Measurements from ENCODE around the gene MAX. TPM values are rescaled to one million over a fixed set of nuclear protein-coding genes. Genes with fewer than 3 reads are reported as not detected.

Gene MAX
- total and polyA plus RNA-seq, 2 of the 13 experiments (the other 11 are each of a cell fraction or from before 2014, with no cell fraction given) = 28.5 to 29.3 TPM

DNA sequence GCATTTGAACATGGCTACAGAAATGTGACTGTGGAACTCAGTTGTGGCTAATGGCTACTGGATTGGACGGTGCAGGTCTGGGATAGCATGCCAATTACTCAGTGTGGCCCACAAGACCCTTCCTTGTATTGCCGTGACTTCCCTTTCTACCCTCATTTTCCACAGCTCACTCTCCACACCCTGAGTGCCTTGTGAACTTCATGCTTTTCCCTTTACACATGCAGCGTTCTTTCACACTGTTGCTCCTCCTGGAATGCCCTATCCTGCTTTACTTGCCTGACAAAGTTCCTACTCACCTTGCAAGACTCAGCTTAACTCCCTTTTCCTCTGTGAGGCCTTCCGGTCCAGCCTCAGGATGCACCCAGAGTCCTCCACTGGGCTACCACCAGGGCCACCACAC is 46.8 kb upstream of the MAX start:
- BruUV-seq (replicated peaks) = no TSS peak
- FAIRE-seq (no peak), DNase-seq (ENCODE audit: low spot score) (no peak), ATAC-seq (no peak)
- no peaks in the 10 kb centered on the region for H3K79me2 ChIP-seq (ENCODE audit: insufficient read depth, low read length)
- no peaks in the 10 kb centered on the region for H3K9me3 ChIP-seq (ENCODE audit: low read length)
- POLR2A ChIA-PET = no interaction called here
- H3K4me2 ChIP-seq (ENCODE audit: low read depth, low read length) = no peak overlapping the region
- peaks cover 2 to 12% of the 10 kb centered on the region in 2 experiments; a peak in 4 of 5 replicates for H3K27me3 ChIP-seq (ENCODE audit: control insufficient read depth in 1 of 2, insufficient read depth in 2 of 2, low read length in 2 of 2)
- no peak for TF ChIP-seq TCF7 (IDR thresholded peaks at IDR 0.05; ENCODE audit: low read depth)
- no peak for TF ChIP-seq HNRNPL (IDR thresholded peaks at IDR 0.05; ENCODE audit: low read depth, low read length)
- no peak for TF ChIP-seq ZFP36 (IDR thresholded peaks at IDR 0.05; ENCODE audit: borderline replicate concordance, low read depth, low read length, partially characterized antibody)
- TF ChIP-seq ZNF468 (CRISPR knock-in tag; IDR thresholded peaks at IDR 0.05) = no peak
- no peak for TF ChIP-seq WIZ (CRISPR knock-in tag; IDR thresholded peaks at IDR 0.05)
- no peak for TF ChIP-seq SRSF9 (IDR thresholded peaks at IDR 0.05; ENCODE audit: borderline replicate concordance, insufficient read depth, low read depth, low read length, poor library complexity, severe bottlenecking)
- TF ChIP-seq, protein P1, sequence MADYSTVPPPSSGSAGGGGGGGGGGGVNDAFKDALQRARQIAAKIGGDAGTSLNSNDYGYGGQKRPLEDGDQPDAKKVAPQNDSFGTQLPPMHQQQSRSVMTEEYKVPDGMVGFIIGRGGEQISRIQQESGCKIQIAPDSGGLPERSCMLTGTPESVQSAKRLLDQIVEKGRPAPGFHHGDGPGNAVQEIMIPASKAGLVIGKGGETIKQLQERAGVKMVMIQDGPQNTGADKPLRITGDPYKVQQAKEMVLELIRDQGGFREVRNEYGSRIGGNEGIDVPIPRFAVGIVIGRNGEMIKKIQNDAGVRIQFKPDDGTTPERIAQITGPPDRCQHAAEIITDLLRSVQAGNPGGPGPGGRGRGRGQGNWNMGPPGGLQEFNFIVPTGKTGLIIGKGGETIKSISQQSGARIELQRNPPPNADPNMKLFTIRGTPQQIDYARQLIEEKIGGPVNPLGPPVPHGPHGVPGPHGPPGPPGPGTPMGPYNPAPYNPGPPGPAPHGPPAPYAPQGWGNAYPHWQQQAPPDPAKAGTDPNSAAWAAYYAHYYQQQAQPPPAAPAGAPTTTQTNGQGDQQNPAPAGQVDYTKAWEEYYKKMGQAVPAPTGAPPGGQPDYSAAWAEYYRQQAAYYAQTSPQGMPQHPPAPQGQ (CRISPR knock-in tag; IDR thresholded peaks at IDR 0.05; ENCODE audit: borderline replicate concordance) = no peak
- TF ChIP-seq, protein P2, sequence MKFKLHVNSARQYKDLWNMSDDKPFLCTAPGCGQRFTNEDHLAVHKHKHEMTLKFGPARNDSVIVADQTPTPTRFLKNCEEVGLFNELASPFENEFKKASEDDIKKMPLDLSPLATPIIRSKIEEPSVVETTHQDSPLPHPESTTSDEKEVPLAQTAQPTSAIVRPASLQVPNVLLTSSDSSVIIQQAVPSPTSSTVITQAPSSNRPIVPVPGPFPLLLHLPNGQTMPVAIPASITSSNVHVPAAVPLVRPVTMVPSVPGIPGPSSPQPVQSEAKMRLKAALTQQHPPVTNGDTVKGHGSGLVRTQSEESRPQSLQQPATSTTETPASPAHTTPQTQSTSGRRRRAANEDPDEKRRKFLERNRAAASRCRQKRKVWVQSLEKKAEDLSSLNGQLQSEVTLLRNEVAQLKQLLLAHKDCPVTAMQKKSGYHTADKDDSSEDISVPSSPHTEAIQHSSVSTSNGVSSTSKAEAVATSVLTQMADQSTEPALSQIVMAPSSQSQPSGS (CRISPR knock-in tag; IDR thresholded peaks at IDR 0.05) = no peak
- TF ChIP-seq JUND (CRISPR knock-in tag; IDR thresholded peaks at IDR 0.05) = no peak
- no peak for TF ChIP-seq NR2F6 (IDR thresholded peaks at IDR 0.05)
- TF ChIP-seq NR2F6 (CRISPR knock-in tag; IDR thresholded peaks at IDR 0.05) = no peak
- TF ChIP-seq SNAPC2 (CRISPR knock-in tag; IDR thresholded peaks at IDR 0.05) = no peak
- no peak for TF ChIP-seq MBD4 (IDR thresholded peaks at IDR 0.05; ENCODE audit: borderline replicate concordance, low read length)
- TF ChIP-seq ATF7 (IDR thresholded peaks at IDR 0.05) = no peak
- no peak for TF ChIP-seq ATF7 (CRISPR knock-in tag; IDR thresholded peaks at IDR 0.05)
- TF ChIP-seq SP140L (CRISPR knock-in tag; IDR thresholded peaks at IDR 0.05; ENCODE audit: borderline replicate concordance) = no peak
- TF ChIP-seq, protein P3, sequence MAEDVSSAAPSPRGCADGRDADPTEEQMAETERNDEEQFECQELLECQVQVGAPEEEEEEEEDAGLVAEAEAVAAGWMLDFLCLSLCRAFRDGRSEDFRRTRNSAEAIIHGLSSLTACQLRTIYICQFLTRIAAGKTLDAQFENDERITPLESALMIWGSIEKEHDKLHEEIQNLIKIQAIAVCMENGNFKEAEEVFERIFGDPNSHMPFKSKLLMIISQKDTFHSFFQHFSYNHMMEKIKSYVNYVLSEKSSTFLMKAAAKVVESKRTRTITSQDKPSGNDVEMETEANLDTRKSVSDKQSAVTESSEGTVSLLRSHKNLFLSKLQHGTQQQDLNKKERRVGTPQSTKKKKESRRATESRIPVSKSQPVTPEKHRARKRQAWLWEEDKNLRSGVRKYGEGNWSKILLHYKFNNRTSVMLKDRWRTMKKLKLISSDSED (CRISPR knock-in tag; IDR thresholded peaks at IDR 0.05) = no peak
- no peaks in the 10 kb centered on the region for H4K20me1 ChIP-seq (ENCODE audit: insufficient read depth, low read length)
- CTCF ChIA-PET (ENCODE audit: low intra/inter-chr PET ratio, low total read pairs) = no interaction called here
- no peak overlapping the region for H3K9ac ChIP-seq (ENCODE audit: insufficient read depth, low read depth, low read length)
- WGBS (ENCODE audit: low lambda C conversion rate) = 47% methylated on average over 3 of the region's 4 CpGs
- no peaks in the 10 kb centered on the region for H3K4me1 ChIP-seq (ENCODE audit: insufficient read depth, low read length)
- H2AFZ ChIP-seq (ENCODE audit: low read length) = no peak overlapping the region
- in situ Hi-C loops (cut with HindIII; ENCODE audit: extremely low pct_ligation_motif_present, low pct_unique_long_range_greater_than_20kb) (no loop called here), intact Hi-C loops (cut with micrococcal nuclease; ENCODE audit: unreplicated experiment) (no loop called here)
- no peak overlapping the region for H3K4me3 ChIP-seq (replicated peaks in 1 of 3; ENCODE audit: insufficient read depth in 1 of 3, low read depth in 2 of 3, low read length in 3 of 3)
- no peaks in the 10 kb centered on the region for H3K36me3 ChIP-seq (replicated peaks in 1 of 2; ENCODE audit: control insufficient read depth in 1 of 2, insufficient read depth in 2 of 2, low read length in 2 of 2)
- no peak overlapping the region for H3K27ac ChIP-seq (ENCODE audit: extremely low read length, insufficient read depth, low read length)

All from HepG2 (cell line).